GM12878 (cell line): ENCODE data around the gene IGF2BP1. TPM values are rescaled to one million over a fixed set of nuclear protein-coding genes. Genes with fewer than 3 reads are reported as not detected.

ENCODE experiments used
- CHD1 ChIP-seq: IDR thresholded peaks from 2 replicates; pipeline ENCODE4 v1.6.1; 2012; ENCODE audit warnings: low read depth, low read length, improper control_type of control experiment
- CHD2 ChIP-seq: IDR thresholded peaks from 2 replicates; pipeline ENCODE4 v1.6.1; 2011; ENCODE audit warnings: low read depth, low read length, improper control_type of control experiment, borderline replicate concordance
- EGR1 ChIP-seq, 2 experiments: IDR thresholded peaks; 1 replicate in 1 of 2; 2 replicates in 1 of 2; pipeline ENCODE4 v1.6.1; 2011 to 2012; ENCODE audit warnings: low read depth in 2 of 2, low read length in 2 of 2, borderline replicate concordance in 1 of 2, mild to moderate bottlenecking in 1 of 2, moderate library complexity in 1 of 2
- POU2F2 ChIP-seq: IDR thresholded peaks from 3 replicates; pipeline ENCODE4 v1.6.1; 2011; ENCODE audit warnings: low read depth, mild to moderate bottlenecking, low read length, borderline replicate concordance
- ZNF207 ChIP-seq: fragments of 450-650 bp; IDR thresholded peaks from 2 replicates; pipeline ENCODE4 v1.6.1; 2014; ENCODE audit warnings: antibody characterized with exemption, mild to moderate bottlenecking, borderline replicate concordance
- ZNF274 ChIP-seq: IDR thresholded peaks from one replicate; pipeline ENCODE4 v1.8.0; 2011; ENCODE audit not compliant: insufficient read length, insufficient read depth
- polyA plus RNA-seq, 11 experiments: library from polyadenylated mRNA; depleted of rRNA in 4 of 11; unstranded in 6 of 11; stranded (reverse) in 5 of 11; fragments of >200 nt; fragmentation: Nextera tagmentation in 4 of 11; fragmentation: Illumina TruSeq in 1 of 11; extraction: Ambion mirVana in 4 of 11; extraction: Trizol in 1 of 11; gene quantifications; 1 replicate in 1 of 11; 2 replicates in 10 of 11; pipeline versions ENCODE4 v1.2.1 to v1.2.3, GENCODE V29; 2011 to 2016; ENCODE audit warnings: inconsistent platforms in 2 of 11, missing spikeins in 2 of 11, low read depth in 1 of 11
- total RNA-seq, 4 experiments: library from RNA; depleted of rRNA in 3 of 4; stranded (reverse); fragments of >200 nt in 3 of 4; fragmentation: Illumina TruSeq in 1 of 4; extraction: Trizol in 1 of 4; gene quantifications; 2 replicates each; pipeline versions ENCODE4 v1.2.1 to v1.2.3, GENCODE V29; 2013 to 2021
- TF ChIP-seq, protein P1 (sequence below): fragments of 450-650 bp; IDR thresholded peaks from 2 replicates; pipeline ENCODE4 v1.6.1; 2017; ENCODE audit warnings: borderline replicate concordance
- TF ChIP-seq, protein P2 (sequence below): fragments of 450-650 bp; IDR thresholded peaks from 2 replicates; pipeline ENCODE4 v1.6.1; 2016; ENCODE audit warnings: mild to moderate bottlenecking
- TF ChIP-seq, protein P3 (sequence below): IDR thresholded peaks from 2 replicates; pipeline ENCODE4 v1.6.1; 2012; ENCODE audit warnings: low read depth, low read length, improper control_type of control experiment

Gene IGF2BP1
- total and polyA plus RNA-seq, 10 of the 15 experiments (the other 5 are each of a cell fraction or from before 2014, with no cell fraction given): 0.04 to 2.4 (median 0.13) TPM; not detected in 1

DNA sequence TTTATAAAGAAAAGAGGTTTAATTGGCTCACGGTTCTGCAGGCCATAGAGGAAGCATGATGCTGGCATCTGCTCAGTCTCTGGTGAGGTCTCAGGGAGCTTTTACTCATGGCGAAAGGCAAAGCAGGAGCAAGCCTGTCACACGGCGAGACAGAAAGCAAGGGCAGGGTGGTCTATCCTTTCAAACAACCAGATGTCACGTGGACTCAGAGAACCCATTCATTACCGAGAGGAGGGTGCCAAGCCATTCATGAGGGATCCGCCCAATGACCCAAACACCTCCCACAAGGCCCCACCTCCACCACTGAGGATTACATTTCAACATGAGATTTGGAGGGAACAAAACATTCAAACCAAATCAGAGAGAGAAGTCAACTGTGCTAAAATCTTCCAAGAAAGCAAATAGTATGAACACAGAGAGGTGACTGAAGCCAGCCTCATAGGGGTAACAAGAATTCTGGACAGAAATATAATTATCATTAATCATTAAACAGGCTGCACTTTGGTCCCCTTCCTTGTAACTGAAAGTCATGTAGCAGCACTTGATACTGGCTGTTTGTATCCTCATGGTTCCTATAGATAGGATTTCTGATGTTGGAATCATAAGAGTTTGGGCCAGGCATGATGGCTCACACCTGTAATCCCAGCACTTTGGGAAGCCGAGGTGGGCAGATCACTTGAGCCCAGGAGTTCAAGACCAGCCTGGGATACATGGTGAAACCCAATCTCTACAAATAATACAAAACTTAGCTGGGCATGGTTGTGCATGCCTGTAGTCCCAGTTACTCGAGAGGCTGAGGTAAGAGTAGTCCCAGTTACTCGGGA lies 82.9 kb downstream of the IGF2BP1 start (continued):
- TF ChIP-seq, protein P1, sequence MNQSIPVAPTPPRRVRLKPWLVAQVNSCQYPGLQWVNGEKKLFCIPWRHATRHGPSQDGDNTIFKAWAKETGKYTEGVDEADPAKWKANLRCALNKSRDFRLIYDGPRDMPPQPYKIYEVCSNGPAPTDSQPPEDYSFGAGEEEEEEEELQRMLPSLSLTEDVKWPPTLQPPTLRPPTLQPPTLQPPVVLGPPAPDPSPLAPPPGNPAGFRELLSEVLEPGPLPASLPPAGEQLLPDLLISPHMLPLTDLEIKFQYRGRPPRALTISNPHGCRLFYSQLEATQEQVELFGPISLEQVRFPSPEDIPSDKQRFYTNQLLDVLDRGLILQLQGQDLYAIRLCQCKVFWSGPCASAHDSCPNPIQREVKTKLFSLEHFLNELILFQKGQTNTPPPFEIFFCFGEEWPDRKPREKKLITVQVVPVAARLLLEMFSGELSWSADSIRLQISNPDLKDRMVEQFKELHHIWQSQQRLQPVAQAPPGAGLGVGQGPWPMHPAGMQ: no peak
- TF ChIP-seq EGR1 (IDR thresholded peaks at IDR 0.05; ENCODE audit: borderline replicate concordance in 1 of 2, low read depth in 2 of 2, low read length in 2 of 2) (no peak), POU2F2 (no peak), ZNF207 (no peak), ZNF274 (no peak), CHD2 (no peak), CHD1 (no peak)
- TF ChIP-seq, protein P2, sequence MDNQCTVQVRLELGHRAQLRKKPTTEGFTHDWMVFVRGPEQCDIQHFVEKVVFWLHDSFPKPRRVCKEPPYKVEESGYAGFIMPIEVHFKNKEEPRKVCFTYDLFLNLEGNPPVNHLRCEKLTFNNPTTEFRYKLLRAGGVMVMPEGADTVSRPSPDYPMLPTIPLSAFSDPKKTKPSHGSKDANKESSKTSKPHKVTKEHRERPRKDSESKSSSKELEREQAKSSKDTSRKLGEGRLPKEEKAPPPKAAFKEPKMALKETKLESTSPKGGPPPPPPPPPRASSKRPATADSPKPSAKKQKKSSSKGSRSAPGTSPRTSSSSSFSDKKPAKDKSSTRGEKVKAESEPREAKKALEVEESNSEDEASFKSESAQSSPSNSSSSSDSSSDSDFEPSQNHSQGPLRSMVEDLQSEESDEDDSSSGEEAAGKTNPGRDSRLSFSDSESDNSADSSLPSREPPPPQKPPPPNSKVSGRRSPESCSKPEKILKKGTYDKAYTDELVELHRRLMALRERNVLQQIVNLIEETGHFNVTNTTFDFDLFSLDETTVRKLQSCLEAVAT: no peak
- TF ChIP-seq, protein P3, sequence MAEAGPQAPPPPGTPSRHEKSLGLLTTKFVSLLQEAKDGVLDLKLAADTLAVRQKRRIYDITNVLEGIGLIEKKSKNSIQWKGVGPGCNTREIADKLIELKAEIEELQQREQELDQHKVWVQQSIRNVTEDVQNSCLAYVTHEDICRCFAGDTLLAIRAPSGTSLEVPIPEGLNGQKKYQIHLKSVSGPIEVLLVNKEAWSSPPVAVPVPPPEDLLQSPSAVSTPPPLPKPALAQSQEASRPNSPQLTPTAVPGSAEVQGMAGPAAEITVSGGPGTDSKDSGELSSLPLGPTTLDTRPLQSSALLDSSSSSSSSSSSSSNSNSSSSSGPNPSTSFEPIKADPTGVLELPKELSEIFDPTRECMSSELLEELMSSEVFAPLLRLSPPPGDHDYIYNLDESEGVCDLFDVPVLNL: no peak
- TF ChIP-seq, all 136 proteins: peak for 0
